GM23338 (cell line): ENCODE measurements around the gene GRK5. TPM values are rescaled to one million over a fixed set of nuclear protein-coding genes. Genes with fewer than 3 reads are reported as not detected.

Source experiments
- ATAC-seq: fragments of 200-7000 bp; cut with Tn5 transposase; 3 replicates; pipeline ENCODE4 v1.9.1; 2020
- DNase-seq: peaks from one replicate; pipeline ENCODE4 v3.0.0-alpha.2; 2015; ENCODE audit warnings: low spot score
- H2AFZ ChIP-seq: fragments of 200-600 bp; sonication (generic); 2 replicates; pipeline ENCODE4 v1.8.0; 2016; ENCODE audit warnings: antibody characterized with exemption, mild to moderate bottlenecking, moderate library complexity
- H3F3A ChIP-seq: fragments of 200-600 bp; sonication (generic); replicated peaks from 2 replicates; pipeline ENCODE4 v1.8.0; 2017; ENCODE audit warnings: antibody characterized with exemption, mixed run types, low read depth
- H3K27ac ChIP-seq: fragments of 200-600 bp; sonication (generic); 2 replicates; pipeline ENCODE4 v1.6.1; 2016; ENCODE audit warnings: low read depth
- H3K27me3 ChIP-seq: fragments of 200-600 bp; sonication (generic); 2 replicates; pipeline ENCODE4 v1.8.0; 2016; ENCODE audit warnings: mild to moderate bottlenecking, mixed run types, moderate library complexity; ENCODE audit not compliant: insufficient read depth
- H3K36me3 ChIP-seq: fragments of 200-600 bp; sonication (generic); 2 replicates; pipeline ENCODE4 v1.8.0; 2016; ENCODE audit warnings: mild to moderate bottlenecking; ENCODE audit not compliant: insufficient read depth
- H3K4me1 ChIP-seq: fragments of 200-600 bp; sonication (generic); 2 replicates; pipeline ENCODE4 v1.8.0; 2016; ENCODE audit warnings: mild to moderate bottlenecking, moderate library complexity; ENCODE audit not compliant: insufficient read depth
- H3K4me2 ChIP-seq: fragments of 200-600 bp; sonication (generic); 2 replicates; pipeline ENCODE4 v1.7.1; 2017; ENCODE audit warnings: mixed run types
- H3K4me3 ChIP-seq: fragments of 200-600 bp; sonication (generic); 2 replicates; pipeline ENCODE4 v1.6.1; 2016; ENCODE audit warnings: mixed run types
- H3K79me2 ChIP-seq: fragments of 200-600 bp; sonication (generic); replicated peaks from 2 replicates; pipeline ENCODE4 v1.8.0; 2017; ENCODE audit warnings: mild to moderate bottlenecking; ENCODE audit not compliant: insufficient read depth
- H3K9me2 ChIP-seq: fragments of 200-600 bp; sonication (generic); 2 replicates; pipeline ENCODE4 v1.8.0; 2017; ENCODE audit not compliant: insufficient read depth
- H4K20me1 ChIP-seq: fragments of 200-600 bp; sonication (generic); replicated peaks from 2 replicates; pipeline ENCODE4 v1.8.0; 2017; ENCODE audit warnings: mild to moderate bottlenecking; ENCODE audit not compliant: insufficient read depth
- H3K27ac Mint-ChIP-seq: 2 replicates; pipeline ENCODE4 v1.8.0; 2020; ENCODE audit warnings: inconsistent platforms, mild to moderate bottlenecking, moderate library complexity, mixed read lengths
- H3K27me3 Mint-ChIP-seq: 3 replicates; pipeline ENCODE4 v1.8.0; 2022; ENCODE audit warnings: low read depth, mild to moderate bottlenecking, moderate library complexity, mixed read lengths, inconsistent platforms; ENCODE audit not compliant: insufficient read depth, poor library complexity
- H3K36me3 Mint-ChIP-seq: 3 replicates; pipeline ENCODE4 v1.8.0; 2021; ENCODE audit warnings: low read depth, mild to moderate bottlenecking, inconsistent platforms, moderate library complexity, mixed read lengths
- H3K4me1 Mint-ChIP-seq: 3 replicates; pipeline ENCODE4 v1.8.0; 2020; ENCODE audit warnings: mild to moderate bottlenecking, inconsistent platforms, mixed read lengths
- H3K4me3 Mint-ChIP-seq: 3 replicates; pipeline ENCODE4 v1.8.0; 2021; ENCODE audit warnings: moderate library complexity, mild to moderate bottlenecking, inconsistent platforms, mixed read lengths
- H3K9me3 Mint-ChIP-seq: 3 replicates; pipeline ENCODE4 v1.8.0; 2020; ENCODE audit warnings: moderate library complexity, mild to moderate bottlenecking, inconsistent platforms, mixed read lengths
- CREB1 ChIP-seq: fragments of 250-450 bp; sonication (Bioruptor Pico); IDR thresholded peaks from 2 replicates; pipeline ENCODE4 v1.5.0; 2020; ENCODE audit warnings: low read depth, mild to moderate bottlenecking, moderate library complexity
- CTCF ChIP-seq, 2 experiments: fragments of 200-600 bp in 1 of 2; sonication (generic) in 1 of 2; conservative IDR thresholded peaks; 2 replicates each; pipeline versions ENCODE4 v1.5.1 to v1.6.1; 2016 to 2017; ENCODE audit warnings: antibody characterized with exemption in 2 of 2, low read depth in 2 of 2, mild to moderate bottlenecking in 2 of 2, moderate library complexity in 1 of 2
- ETS1 ChIP-seq: IDR thresholded peaks from 2 replicates; pipeline ENCODE4 v1.6.1; 2016; ENCODE audit warnings: antibody characterized with exemption
- EZH2 ChIP-seq: fragments of 200-600 bp; sonication (generic); IDR thresholded peaks from one replicate; pipeline ENCODE4 v1.8.0; 2017; ENCODE audit warnings: antibody characterized with exemption, mild to moderate bottlenecking, low read depth; ENCODE audit not compliant: unreplicated experiment
- EZH2phosphoT487 ChIP-seq: fragments of 200-600 bp; sonication (generic); IDR thresholded peaks from one replicate; pipeline ENCODE4 v1.8.1; 2018; ENCODE audit warnings: antibody characterized with exemption; ENCODE audit not compliant: unreplicated experiment
- JUNB ChIP-seq: IDR thresholded peaks from one replicate; pipeline ENCODE4 v1.6.1; 2016; ENCODE audit warnings: antibody characterized with exemption; ENCODE audit not compliant: unreplicated experiment
- NANOG ChIP-seq: IDR thresholded peaks from 2 replicates; pipeline ENCODE4 v1.6.1; 2016; ENCODE audit warnings: antibody characterized with exemption, borderline replicate concordance
- POLR2AphosphoS5 ChIP-seq: IDR thresholded peaks from 2 replicates; pipeline ENCODE4 v1.6.1; 2016; ENCODE audit warnings: antibody characterized with exemption, low read depth
- STAT1 ChIP-seq: IDR thresholded peaks from one replicate; pipeline ENCODE4 v1.6.1; 2016; ENCODE audit warnings: antibody characterized with exemption; ENCODE audit not compliant: unreplicated experiment
- ZNF114 ChIP-seq: fragments of 250-450 bp; sonication (Bioruptor Pico); IDR thresholded peaks from 2 replicates; pipeline ENCODE4 v1.5.0; 2020; ENCODE audit warnings: mild to moderate bottlenecking, moderate library complexity
- ZNF331 ChIP-seq: fragments of 250-450 bp; sonication (Bioruptor Pico); IDR thresholded peaks from 2 replicates; pipeline ENCODE4 v1.5.0; 2020; ENCODE audit warnings: low read depth, mild to moderate bottlenecking, moderate library complexity
- ZNF462 ChIP-seq: fragments of 250-450 bp; sonication (Bioruptor Pico); IDR thresholded peaks from 2 replicates; pipeline ENCODE4 v1.5.0; 2020; ENCODE audit warnings: mild to moderate bottlenecking, moderate library complexity
- polyA plus RNA-seq: library from polyadenylated mRNA; unstranded; fragments of >200 nt; fragmentation: Nextera tagmentation; extraction: Ambion mirVana; gene quantifications from 2 replicates; pipeline ENCODE4 v1.2.1, GENCODE V29; 2016
- total RNA-seq: library from RNA; depleted of rRNA; stranded (reverse); fragments of >200 nt; shearing (Covaris generic); gene quantifications from 2 replicates; pipeline ENCODE4 v1.2.3, GENCODE V29; 2014

GRK5 gene
- total and polyA plus RNA-seq, 2 experiments from 2014 or later: 0.53 to 2.0 TPM

GRCh38 chr10:119403921-119404320, 196.6 kb downstream of the GRK5 start:
- Mint-ChIP-seq H3K36me3 (no peaks in the 10 kb centered on the region), H3K9me3 (no peaks in the 10 kb centered on the region), H3K27ac (no peak overlapping the region), H3K4me3 (no peak overlapping the region), H3K4me1 (peaks cover 9% of the 10 kb centered on the region; the same call in 2 of the 3 replicates), H3K27me3 (peaks cover 8% of the 10 kb centered on the region)
- no peaks in the 10 kb centered on the region for H3K9me2 ChIP-seq
- no peak overlapping the region for H3K4me3 ChIP-seq
- H3K27ac ChIP-seq: no peak overlapping the region
- no peaks in the 10 kb centered on the region for H3K36me3 ChIP-seq
- no peak for ATAC-seq
- H3K4me2 ChIP-seq: no peak overlapping the region
- no peak for TF ChIP-seq EZH2phosphoT487
- TF ChIP-seq JUNB: no peak
- H3K4me1 ChIP-seq: no peaks in the 10 kb centered on the region
- no peaks in the 10 kb centered on the region for H4K20me1 ChIP-seq
- no peaks in the 10 kb centered on the region for H3F3A ChIP-seq
- H3K27me3 ChIP-seq: no peaks in the 10 kb centered on the region
- no peak overlapping the region for H2AFZ ChIP-seq
- H3K79me2 ChIP-seq: no peaks in the 10 kb centered on the region
- DNase-seq: no peak

GRCh38 chr10:119404719-119405519, 197.5 kb downstream of the GRK5 start:
- ATAC-seq: no peak; the same call in 2 of the 3 replicates
- no peak overlapping the region for H3K4me3 Mint-ChIP-seq
- no peaks in the 10 kb centered on the region for H3K27me3 ChIP-seq
- TF ChIP-seq ZNF462 (CRISPR knock-in tag) (no peak), EZH2phosphoT487 (no peak), JUNB (no peak), POLR2AphosphoS5 (no peak), CREB1 (CRISPR knock-in tag) (no peak), EZH2 (no peak), STAT1 (no peak), CTCF (conservative IDR thresholded peaks at IDR 0.05; ENCODE audit: low read depth in 2 of 2) (no peak), ETS1 (no peak), ZNF331 (CRISPR knock-in tag) (no peak), ZNF114 (CRISPR knock-in tag) (no peak), NANOG (no peak)

More at GRCh38 chr10:119404719-119405519, 197.5 kb downstream of the GRK5 start:
- no peaks in the 10 kb centered on the region for H3K9me2 ChIP-seq
- no peak overlapping the region for H3K4me2 ChIP-seq
- Mint-ChIP-seq H3K9me3 (no peaks in the 10 kb centered on the region), H3K4me1 (peaks cover 9% of the 10 kb centered on the region; the same call in 2 of the 3 replicates), H3K27me3 (peaks cover 9% of the 10 kb centered on the region), H3K27ac (no peak overlapping the region; the same call in 1 of the 2 replicates), H3K36me3 (no peaks in the 10 kb centered on the region)
- no peaks in the 10 kb centered on the region for H3K79me2 ChIP-seq
- no peak for DNase-seq
- H4K20me1 ChIP-seq: no peaks in the 10 kb centered on the region
- no peaks in the 10 kb centered on the region for H3F3A ChIP-seq
- H2AFZ ChIP-seq: no peak overlapping the region
- no peak overlapping the region for H3K4me3 ChIP-seq
- no peak overlapping the region for H3K27ac ChIP-seq
- H3K4me1 ChIP-seq: no peaks in the 10 kb centered on the region
- H3K36me3 ChIP-seq: no peaks in the 10 kb centered on the region
